Stimulated activated CD8-positive, alpha-beta memory T cell treated with anti-CD3 and anti-CD28 coated beads, Interleukin-15, amount 100 ng/mL, for 24 hours (primary cell): ENCODE data around the gene ADAD2.
A peak's percentile ranks its signal among the peaks of the same experiment; 100 is the strongest.

ENCODE experiments used
- DNase-seq: peaks from one replicate; pipeline ENCODE4 v3.0.0-alpha.2; 2020; ENCODE audit warnings: low read depth

The ADAD2 gene

GRCh38 chr16:84190731-84191388 lies at the start of gene ADAD2:
Gene ADAD2, plus strand, starts transcription at chr16:84191157. Its CDS starts 74 bp downstream, at chr16:84191231.
- DNase-seq, result no peak

- DNase-seq, result no peak
Measured at GRCh38 chr16:84143081-84143480, 47.9 kb upstream of the ADAD2 start.

- DNase-seq, result no peak
Measured at GRCh38 chr16:84143784-84144199, 47.2 kb upstream of the ADAD2 start.

- peak; percentile 14 for DNase-seq
Measured at GRCh38 chr16:84144209-84144858, 46.6 kb upstream of the ADAD2 start.

GRCh38 chr16:84144859-84145639 lies 45.9 kb upstream of the ADAD2 start, which contains the start of the genes DNAAF1 and HSDL1:
Gene DNAAF1, plus strand, starts transcription at chr16:84145308. Its CDS starts 133 bp downstream, at chr16:84145441.
Gene HSDL1, minus strand, starts transcription at chr16:84145177. Its CDS starts 13,856 bp downstream, at chr16:84131321.
- peak; percentile 95 for DNase-seq

GRCh38 chr16:84150926-84151325 lies 40.0 kb upstream of the ADAD2 start:
- no peak for DNase-seq

- DNase-seq, result no peak
Measured at GRCh38 chr16:84153660-84154214, 37.2 kb upstream of the ADAD2 start.

GRCh38 chr16:84155226-84155625 lies 35.7 kb upstream of the ADAD2 start:
- no peak for DNase-seq

- no peak for DNase-seq
Measured at GRCh38 chr16:84155771-84156170, 35.2 kb upstream of the ADAD2 start.

- DNase-seq, result no peak
Measured at GRCh38 chr16:84156342-84156784, 34.6 kb upstream of the ADAD2 start.

GRCh38 chr16:84159007-84159406 lies 31.9 kb upstream of the ADAD2 start:
- DNase-seq, result no peak

GRCh38 chr16:84159800-84160199 lies 31.2 kb upstream of the ADAD2 start:
- DNase-seq, result no peak

- no peak for DNase-seq
Measured at GRCh38 chr16:84161037-84161436, 29.9 kb upstream of the ADAD2 start.

GRCh38 chr16:84161801-84162200 lies 29.2 kb upstream of the ADAD2 start:
- DNase-seq, result no peak

GRCh38 chr16:84165746-84166145 lies 25.2 kb upstream of the ADAD2 start:
- DNase-seq, result no peak

GRCh38 chr16:84166796-84167695 lies 23.9 kb upstream of the ADAD2 start:
- DNase-seq, result no peak

- DNase-seq, result no peak
Measured at GRCh38 chr16:84169765-84170310, 21.1 kb upstream of the ADAD2 start.

- no peak for DNase-seq
Measured at GRCh38 chr16:84174396-84174795, 16.6 kb upstream of the ADAD2 start.

- no peak for DNase-seq
Measured at GRCh38 chr16:84175350-84176081, 15.4 kb upstream of the ADAD2 start.
